NCI-H187 treated with DMSO at 0.1 percent for 48 hours (cell line): ENCODE measurements around the gene DAPP1.
"Not testable (repeated sequence)": the region's sequence is repeated elsewhere in the genome, so short reads cannot be mapped to it uniquely, and the experiment has no call there.

Experiments
- DNase-seq: peaks from one replicate; lab custom pipeline; 2025; lab: John Stamatoyannopoulos, UW

Gene DAPP1, protein sequence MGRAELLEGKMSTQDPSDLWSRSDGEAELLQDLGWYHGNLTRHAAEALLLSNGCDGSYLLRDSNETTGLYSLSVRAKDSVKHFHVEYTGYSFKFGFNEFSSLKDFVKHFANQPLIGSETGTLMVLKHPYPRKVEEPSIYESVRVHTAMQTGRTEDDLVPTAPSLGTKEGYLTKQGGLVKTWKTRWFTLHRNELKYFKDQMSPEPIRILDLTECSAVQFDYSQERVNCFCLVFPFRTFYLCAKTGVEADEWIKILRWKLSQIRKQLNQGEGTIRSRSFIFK

DNA sequence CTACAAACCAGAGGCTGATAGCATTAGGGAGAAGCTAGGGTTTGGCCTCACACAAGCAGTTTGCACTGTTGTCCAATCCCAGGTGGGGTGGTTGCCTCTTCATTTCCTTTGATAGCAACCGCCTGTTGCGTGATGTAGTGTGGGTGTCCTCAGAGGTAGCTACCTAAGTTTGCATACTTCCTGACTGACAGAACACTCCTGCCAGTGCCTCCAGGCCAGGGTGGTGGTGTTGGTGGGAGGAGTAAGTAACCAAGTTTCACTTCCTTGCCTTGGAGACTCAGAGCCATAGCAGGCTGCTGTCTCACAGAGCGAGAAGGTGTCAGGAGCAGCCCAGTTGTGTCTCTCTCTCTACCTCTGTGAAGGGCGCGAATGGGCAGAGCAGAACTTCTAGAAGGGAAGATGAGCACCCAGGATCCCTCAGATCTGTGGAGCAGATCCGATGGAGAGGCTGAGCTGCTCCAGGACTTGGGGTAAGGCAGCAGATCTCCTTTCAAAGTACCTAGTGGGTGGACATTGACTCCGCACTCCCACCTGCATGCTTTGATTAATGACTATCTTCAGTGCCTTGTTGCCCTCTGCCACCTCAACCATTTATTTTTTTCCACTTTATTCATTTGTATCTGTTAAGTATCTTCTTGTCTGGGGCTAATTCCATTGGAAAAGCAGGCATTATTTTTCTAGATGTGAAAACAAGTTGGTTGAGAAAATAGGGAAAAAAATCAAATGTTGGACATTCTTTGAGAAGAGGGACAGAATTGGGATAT is at the start of gene DAPP1:
TSS of gene DAPP1 (plus strand) at position 283 of the 764 bp plus-strand sequence. CDS start at position 370, 87 bp downstream.
- no peak for DNase-seq

DNA sequence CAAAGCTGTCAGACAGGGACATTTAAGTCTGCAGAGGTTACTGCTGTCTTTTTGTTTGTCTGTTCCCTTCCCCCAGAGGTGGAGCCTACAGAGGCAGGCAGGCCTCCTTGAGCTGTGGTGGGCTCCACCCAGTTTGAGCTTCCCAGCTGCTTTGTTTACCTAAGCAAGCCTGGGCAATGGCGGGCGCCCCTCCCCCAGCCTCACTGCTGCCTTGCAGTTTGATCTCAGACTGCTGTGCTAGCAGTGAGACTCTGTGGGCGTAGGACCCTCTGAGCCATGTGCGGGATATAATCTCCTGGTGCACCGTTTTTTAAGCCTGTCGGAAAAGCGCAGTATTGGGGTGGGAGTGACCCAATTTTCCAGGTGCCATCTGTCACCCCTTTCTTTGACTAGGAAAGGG is 45.8 kb upstream of the DAPP1 start:
- not testable (repeated sequence) for DNase-seq

DNA sequence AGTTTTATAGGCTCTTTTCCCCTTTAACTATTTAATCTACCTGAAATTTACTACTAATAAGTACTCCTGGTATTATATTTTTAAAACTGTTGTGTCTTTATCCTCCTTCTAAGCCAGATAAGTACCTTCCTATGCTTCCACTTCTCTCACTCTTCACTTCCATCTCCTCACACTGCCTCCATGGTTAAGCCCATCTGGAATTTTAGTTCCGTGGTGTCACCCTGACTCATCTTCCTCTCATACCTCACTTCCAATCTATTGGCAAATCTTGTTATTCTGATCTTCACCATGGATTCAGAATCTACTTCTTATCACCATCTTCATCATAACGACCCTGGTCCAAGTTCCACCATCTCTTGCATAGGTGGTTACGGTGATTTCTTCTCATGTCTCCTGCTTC is 32.7 kb upstream of the DAPP1 start:
- no peak for DNase-seq

DNA sequence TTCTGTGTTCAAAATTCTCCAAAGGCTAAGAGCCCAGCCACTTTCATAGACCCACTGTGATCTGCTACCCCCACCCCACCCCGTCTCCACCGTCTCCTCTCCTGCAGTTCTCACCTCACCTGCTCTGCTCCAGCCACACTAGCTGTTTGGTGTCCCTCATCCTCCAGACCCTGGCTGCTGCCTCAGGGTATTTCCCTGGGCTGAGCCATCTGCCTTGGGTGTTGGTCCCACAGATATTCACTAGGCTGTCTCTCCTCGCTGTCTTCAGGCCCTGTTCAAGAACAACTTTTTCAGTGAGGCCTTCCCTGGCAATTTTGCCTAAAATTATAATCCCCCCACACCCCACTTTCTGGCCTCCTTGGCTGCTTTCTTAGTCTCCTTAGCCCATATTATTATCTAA is 31.8 kb upstream of the DAPP1 start:
- DNase-seq = no peak

DNA sequence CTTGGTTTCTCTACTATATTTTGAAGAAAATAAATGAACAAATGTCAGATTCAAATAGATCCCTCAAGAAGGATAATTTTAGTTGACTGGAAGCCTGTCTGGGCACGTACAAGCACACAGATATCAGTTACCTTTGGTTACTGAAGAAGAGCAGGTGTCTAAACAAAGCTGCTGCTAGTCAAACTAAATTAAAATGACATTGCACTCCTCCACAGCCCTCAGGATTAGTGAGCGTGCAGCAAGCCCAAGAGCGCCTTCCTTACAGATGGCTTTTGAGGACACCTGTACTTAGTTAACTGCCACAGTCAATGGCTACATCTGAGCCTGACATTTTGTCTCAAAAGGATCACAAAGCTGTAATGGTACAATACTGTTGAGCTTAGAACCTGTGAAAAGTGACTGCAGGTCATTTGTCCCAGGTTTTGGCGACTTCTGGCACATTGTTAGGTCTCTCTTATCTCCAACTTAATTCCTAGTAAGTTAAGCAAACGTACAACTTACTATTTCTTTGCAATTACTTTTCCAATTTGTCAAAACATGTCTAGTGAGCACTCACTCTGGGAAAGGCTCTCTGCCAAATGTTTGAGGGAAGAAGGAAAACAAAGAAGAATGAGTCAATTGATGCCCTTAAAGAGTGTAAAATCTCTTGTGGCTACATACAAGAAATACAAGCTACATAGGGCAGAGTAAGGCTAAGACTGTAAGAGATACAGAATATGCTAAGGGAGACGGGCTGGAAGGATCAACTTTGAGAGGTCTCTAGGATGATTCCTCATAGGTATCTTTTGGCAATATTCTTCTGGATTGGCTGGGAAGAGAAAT is 25.6 kb upstream of the DAPP1 start:
- DNase-seq = peak; percentile 83

DNA sequence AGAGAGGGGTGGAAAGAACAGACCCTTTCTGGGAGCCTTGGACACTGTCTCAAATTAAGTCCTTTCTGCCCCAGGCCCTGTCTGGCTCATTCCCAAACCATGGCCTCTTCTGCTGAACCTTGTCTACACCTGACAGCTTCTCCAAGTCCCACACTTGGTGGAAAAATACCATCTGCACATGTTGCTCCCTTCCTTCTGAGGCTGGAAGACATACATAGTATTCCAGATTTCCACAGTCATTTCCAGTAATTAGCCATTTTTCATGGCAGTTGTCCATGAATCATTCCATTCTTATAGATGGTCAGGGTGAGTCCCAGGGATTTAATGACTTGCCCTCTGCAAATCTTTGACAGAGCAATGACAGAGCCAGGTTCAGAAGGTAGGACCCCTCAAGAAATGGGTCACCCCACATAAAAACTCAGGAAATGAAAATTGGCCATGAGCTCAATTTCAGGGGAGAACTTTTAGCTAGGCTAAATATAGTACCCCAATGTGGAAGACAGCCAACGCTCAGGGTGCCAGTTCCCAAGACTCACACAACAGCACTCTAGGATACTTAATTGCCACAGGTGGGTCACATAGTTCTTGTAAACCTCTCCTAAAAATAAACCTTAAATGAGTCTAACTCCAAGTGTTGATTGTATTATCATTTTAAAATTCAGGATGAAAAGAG is 16.2 kb upstream of the DAPP1 start:
- no peak for DNase-seq

DNA sequence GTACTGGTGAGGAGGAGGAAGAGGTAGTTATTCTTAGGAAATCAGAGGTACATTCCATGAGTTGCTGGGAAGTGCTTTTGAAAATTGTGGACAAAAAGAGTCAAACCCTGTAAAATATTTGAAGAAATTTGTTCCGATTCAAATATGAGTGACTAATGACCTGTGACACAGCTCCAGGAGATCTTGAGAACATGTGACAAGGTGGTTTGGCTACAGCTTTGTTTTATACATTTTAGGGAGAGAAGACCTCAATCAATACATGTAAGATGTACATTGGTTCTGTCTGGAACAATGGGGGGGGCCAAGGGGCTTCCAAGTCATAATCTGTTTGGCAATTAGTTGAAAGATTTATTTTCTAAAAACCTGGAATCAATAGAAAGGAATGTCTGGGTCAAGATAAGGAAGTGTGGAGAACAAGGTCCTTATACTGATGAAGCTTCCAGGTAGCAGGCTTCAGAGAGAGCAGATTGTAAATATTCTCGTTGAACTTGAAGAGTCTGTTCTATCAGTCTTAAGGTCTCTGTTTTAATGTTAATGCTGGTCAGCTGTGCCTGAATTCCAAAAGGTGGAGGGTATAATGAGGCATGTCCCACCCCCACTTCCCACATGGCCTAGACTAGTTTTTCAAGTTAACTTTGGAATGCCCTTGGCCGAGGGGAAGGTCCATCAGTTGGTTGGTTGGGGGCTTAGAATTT is 15.5 kb upstream of the DAPP1 start:
- DNase-seq = no peak

DNA sequence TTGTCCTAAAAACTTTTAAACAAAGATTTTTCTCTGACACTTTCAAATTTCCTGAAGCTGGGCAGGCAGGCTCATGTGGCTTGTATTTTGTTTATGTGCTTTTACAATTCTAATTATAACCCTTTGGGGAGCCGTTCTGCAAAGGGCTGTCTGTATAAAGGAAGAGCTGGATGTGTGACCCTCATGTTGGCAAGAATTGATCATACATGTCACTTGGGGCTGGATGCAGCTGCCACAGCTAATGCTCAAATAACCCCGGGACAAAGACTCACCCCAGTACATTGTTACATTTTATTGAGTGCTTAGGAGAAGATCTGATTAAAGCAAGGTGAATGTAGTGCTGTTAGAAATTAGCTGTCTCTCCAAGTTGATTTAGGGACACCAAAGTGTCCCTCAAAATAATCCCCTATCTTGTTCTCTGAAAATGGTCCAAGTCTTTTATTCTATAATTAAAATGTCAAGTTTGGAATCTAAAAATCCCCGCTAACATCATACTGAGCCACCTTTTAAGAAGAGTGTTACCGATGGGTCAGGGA is 13.0 kb upstream of the DAPP1 start:
- no peak for DNase-seq

DNA sequence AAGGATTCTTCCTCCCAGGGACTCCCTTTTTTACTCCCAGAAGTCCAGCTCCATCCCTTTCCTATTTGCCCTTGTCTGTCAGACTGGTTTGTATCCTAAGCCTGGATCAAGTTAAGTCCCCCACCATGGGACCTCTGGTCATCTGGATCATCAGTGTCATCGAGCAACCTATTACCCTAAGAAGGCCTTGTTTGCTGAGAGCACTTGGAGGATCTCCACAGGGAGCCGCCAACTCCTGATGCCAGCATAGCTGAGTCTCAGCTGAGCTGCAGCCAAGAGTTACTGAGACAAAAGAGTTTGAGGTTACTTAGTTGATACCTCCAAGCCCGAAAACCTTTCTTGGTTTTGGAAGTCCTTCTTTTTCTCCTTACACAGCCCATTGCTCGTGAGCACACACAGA is 10.1 kb upstream of the DAPP1 start:
- DNase-seq = no peak

DNA sequence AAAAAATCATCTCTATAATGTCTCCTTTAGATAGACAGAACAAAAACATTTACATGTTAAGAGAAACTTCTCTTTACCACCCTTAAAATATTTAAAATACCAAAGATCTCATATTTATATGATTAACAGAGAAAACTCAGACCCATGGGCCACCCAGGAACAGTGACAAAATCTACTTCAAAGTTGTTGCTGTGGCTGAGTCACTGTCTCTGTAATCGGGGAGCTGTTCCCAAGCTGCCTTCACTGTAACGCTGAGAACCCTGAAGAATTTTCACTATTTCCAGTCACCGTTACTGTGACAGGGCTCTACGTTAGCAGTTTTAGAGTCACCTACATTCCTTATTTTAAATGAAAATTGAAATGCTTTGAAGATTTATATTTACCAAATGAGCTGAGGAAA is 9.0 kb upstream of the DAPP1 start:
- DNase-seq = no peak

DNA sequence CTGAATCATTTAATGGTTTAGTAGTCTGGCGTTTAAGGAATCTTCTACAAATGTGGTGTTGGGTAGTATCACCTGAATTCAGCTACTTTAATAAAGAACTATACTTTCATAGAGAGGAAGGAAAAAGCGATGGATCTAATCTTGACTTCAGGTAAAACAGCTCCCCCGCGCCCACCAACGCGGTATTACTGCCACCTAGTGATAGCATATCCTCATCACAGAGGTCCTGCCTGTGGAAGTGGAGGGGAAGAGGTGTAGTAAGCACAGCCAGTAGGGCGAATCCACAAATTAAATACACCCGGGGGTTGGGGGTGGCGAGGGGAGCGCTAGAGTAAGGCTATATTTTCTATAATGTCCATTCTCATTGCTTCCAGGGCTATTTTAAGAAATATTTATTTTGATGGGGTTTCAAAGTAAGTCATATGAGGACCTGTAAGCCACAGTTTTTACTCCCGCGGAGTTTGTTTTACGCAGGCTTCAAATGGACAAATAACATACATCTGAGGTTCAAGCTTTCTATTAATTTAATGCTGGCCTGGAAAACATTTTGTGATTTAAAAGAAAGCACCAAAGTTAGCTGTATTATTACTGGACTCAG is 8.3 kb upstream of the DAPP1 start:
- no peak for DNase-seq

DNA sequence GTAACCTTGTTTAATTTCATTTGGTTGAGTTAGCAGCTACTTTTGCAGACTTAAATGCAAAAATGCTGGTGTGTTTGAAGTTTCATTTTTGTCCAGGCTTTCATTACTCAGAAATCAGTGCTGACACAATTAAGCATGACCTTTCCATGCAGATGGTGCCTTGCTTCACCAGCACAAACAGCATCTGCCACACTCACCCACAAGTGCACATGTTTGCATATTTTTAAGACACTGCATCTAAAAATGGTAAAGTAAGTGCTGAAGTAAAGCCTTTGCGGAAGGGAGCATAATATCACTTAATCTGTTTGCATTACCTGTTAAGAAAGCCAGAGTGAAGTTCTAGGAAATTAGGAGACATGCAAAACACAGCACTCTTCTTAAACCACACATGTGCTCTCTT is 7.3 kb upstream of the DAPP1 start:
- DNase-seq = no peak

DNA sequence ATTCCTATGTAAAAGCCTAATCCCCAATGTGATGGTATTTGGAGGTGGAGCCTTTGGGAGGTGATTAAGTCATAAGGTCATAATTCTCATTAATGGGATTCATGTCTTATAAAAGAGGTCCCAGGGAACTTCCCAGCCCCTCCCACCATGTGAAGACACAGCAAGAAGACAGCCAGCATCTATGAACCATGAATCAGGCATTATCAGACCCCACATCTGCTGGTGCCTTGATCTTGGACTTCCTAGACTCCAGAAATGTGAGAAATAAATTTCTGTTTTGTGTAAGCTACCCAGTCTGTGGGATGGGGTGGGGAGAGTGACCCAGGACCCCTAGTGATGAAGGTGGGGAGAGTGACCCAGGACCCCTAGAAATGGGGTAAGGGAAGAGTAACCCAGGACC is 6.1 kb upstream of the DAPP1 start:
- DNase-seq = no peak

DNA sequence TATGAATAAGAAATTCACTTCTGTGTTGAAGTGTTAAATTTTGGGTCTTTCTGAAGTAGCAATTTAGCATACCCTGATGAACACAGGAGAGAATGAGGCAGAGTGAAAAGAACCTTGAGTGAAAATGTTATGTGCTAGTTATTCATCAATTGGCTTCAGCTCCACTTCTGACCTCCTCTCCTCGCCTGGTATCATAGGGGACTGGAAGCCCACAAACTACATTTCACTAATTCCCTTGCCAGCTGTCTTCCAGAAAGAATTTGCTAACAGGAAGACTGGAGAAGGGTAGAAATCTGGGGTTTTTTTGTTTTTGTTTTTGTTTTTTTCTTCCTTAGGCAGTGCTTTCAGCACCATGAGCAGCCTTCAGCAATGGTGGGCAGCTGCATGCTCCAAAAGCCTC is 5.5 kb upstream of the DAPP1 start:
- no peak for DNase-seq

DNA sequence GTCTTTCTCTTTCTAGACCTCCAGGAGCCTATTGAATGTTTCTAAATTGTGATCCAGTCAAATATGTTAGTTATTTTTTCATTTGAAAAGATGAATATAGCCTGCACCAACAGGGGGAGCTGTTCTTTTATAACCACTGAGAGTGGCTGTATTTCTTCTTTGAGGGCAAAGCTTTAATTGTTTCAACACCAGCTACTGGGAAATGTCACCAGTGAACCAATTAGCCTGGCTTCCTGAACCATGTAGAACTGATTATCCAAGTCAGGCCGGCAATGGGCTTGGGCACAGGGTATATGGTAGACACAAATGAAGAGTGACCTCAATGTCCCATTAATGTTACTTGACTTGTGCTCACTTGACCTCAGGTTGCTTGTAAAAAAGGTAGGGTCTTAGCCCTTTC is 4.8 kb upstream of the DAPP1 start:
- no peak for DNase-seq

DNA sequence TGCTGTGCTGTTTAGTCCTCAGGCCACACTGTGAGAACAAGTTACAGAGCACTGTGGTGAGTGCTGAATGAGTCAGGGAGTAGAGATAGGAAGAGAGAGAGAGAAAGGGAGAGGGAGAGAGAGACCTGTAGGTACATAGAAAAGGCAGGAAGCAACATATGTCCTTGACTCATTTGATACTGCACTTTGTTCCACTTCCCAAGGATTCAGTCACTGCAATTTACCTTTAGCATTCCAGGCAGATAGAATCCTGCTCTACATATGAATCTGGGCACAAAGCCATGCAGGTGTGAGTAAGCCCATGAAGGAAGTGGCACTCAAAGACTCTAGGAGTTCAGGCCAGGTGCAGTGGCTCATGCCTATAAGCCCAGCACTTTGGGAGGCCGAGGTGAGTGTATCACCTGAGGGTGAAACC is 1.0 kb upstream of the DAPP1 start:
- peak; percentile 68 for DNase-seq

DNA sequence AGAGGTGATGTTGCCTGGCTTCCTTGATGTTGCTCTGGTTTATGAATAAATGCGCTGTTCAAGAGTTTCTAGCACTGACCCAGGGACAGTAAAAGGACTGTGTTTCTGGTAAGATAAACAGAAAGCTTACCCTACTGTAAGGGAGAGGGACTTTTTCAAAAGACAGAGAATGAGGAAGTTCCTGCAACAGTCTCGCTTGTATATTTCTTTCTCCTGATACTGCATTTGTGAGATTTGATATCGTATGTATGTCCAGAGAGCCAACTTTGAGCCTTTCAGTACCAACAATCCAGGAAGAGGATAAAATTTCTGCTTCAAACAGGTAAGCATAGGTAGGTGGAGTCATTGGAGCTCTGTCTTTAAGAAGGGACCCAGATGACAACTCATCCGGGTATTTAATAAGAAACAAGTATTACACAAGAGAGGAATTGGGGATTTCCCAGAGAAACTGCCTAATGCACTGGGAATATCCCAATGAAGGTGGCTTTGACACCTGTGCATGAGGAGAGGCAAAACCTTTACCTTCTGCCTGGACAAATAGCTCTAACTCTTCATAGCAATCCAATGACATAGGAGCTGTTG is 773 bp downstream of the DAPP1 start:
- no peak for DNase-seq

DNA sequence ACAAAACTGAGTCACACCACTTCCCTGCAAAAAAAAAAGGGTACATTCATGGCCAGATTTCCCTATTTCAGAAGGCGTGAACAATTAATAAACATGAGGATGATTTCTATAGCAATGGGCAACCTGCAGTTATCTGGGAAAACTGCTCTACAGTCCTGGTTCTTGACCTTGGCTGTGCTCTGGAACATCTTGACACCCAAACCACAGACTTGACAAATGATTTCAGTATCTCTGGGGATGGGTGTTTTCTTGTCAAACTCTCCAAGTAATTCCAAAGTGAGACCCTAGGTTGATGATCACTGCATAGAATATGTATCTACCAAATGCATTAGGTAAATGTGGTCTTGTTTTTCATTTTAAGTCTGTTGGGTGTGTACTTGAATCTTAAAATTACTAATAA is 2.0 kb downstream of the DAPP1 start:
- DNase-seq = no peak

DNA sequence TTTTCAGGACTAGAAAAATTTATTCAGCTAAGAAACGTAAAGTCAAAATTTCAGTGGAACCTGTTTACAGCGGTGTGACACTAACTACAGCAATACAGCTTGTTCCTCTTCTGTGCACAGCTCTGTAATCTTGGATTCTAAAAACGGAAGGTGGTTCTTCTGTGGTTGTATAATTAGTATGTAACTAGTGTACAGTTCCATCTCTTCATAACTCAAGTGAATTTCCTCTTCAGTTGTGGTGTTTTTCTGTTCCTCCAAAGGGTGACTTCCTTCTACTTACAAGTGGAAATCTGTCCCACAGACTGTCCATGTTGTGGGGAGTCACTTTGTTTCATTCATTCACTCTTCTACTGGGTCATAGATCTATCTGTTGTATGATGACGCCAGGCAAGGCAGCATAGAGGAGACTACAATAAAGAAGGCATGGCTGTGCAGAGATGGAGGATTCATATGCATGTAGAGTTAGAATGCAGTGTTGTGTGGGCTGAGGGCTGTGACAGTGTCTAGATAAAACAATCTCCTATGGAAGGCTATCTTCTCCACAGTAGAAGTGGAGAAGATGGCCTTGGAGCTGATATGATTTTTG is 5.4 kb downstream of the DAPP1 start:
- DNase-seq = no peak

DNA sequence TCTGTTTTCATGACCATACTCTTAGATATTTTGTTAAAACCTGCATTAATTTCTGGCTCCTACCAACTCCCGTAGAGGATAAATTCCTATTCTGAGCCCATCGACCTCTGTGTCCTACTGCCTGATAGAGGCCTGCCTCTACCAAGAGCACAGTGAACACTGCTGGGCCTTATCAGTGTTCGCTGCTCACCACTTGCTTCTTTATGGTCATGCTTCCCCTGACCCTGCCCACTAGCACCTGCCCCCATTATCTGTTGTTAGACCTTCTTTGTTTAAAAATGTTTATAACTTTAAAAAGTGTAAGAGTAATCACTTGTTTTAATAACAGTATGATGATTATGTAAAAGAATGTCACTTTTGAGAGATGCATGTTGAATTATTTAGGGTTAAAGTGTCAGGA is 6.1 kb downstream of the DAPP1 start:
- no peak for DNase-seq
